SK-N-MC (cell line): ENCODE results near the gene NPIPB5.
"Not testable (repeated sequence)": the region's sequence is repeated elsewhere in the genome, so short reads cannot be mapped to it uniquely, and the experiment has no call there.

ENCODE experiments used
- EZH2 ChIP-seq: fragments of 200-600 bp; sonication (generic); IDR thresholded peaks from one replicate; pipeline ENCODE4 v1.6.1; 2017; ENCODE audit warnings: antibody characterized with exemption
- POLR2AphosphoS5 ChIP-seq: IDR thresholded peaks from 2 replicates; pipeline ENCODE4 v1.6.1; 2012; ENCODE audit warnings: mild to moderate bottlenecking, low read depth, low read length, borderline replicate concordance

GRCh38 chr16:22547170-22547765 lies 36.6 kb downstream of the NPIPB5 start:
- not testable (repeated sequence) for TF ChIP-seq EZH2, POLR2AphosphoS5
